H1 (cell line): ENCODE results near the gene PIP5K1B. TPM values are rescaled to one million over a fixed set of nuclear protein-coding genes. Genes with fewer than 3 reads are reported as not detected.

ENCODE experiments used
- CTCF ChIA-PET: fragments of 300-600 bp; sonication (Branson Sonifier 250); formaldehyde crosslinking; loops from one replicate; lab custom pipeline; 2021; ENCODE audit not compliant: partially characterized antibody; lab: Charles Lee
- POLR2A ChIA-PET: fragments of 300-600 bp; sonication (Branson Sonifier 250); formaldehyde crosslinking; loops from one replicate; lab custom pipeline; 2021; ENCODE audit warnings: inconsistent platforms; ENCODE audit not compliant: partially characterized antibody; lab: Charles Lee
- DNase-seq, 2 experiments: peaks; one replicate each; pipeline versions ENCODE4 v3.0.0 to v3.0.0-alpha.2; 2010 to 2022; ENCODE audit warnings: low spot score in 2 of 2, low read depth in 1 of 2, mixed read lengths in 1 of 2
- FAIRE-seq: peaks from 2 replicates; lab custom pipeline; 2011; peaks lifted over from hg19 to GRCh38; lab: Jason Lieb, UNC
- H2AFZ ChIP-seq: 2 replicates; pipeline ENCODE4 v1.8.1; 2012; ENCODE audit warnings: low read length, inconsistent platforms
- H2AK5ac ChIP-seq: 2 replicates; pipeline ENCODE4 v1.6.1; 2013; ENCODE audit warnings: low read depth, low read length
- H2BK120ac ChIP-seq: replicated peaks from 2 replicates; pipeline ENCODE3; 2013; ENCODE audit warnings: low read depth, low read length, inconsistent platforms
- H2BK12ac ChIP-seq: 2 replicates; pipeline ENCODE4 v1.6.1; 2013; ENCODE audit warnings: low read depth, low read length
- H2BK15ac ChIP-seq: 2 replicates; pipeline ENCODE4 v1.6.1; 2013; ENCODE audit warnings: low read length
- H2BK20ac ChIP-seq: 2 replicates; pipeline ENCODE4 v1.6.1; 2013; ENCODE audit warnings: low read length
- H2BK5ac ChIP-seq: 2 replicates; pipeline ENCODE4 v1.6.1; 2013; ENCODE audit warnings: low read depth, low read length
- H3K14ac ChIP-seq: 2 replicates; pipeline ENCODE4 v1.6.1; 2013; ENCODE audit warnings: inconsistent platforms; ENCODE audit not compliant: insufficient read length
- H3K18ac ChIP-seq: 2 replicates; pipeline ENCODE4 v1.6.1; 2013; ENCODE audit warnings: low read length; ENCODE audit errors: extremely low read depth
- H3K23ac ChIP-seq: 2 replicates; pipeline ENCODE4 v1.6.1; 2013; ENCODE audit warnings: inconsistent platforms; ENCODE audit not compliant: insufficient read length
- H3K23me2 ChIP-seq: 2 replicates; pipeline ENCODE4 v1.6.1; 2013; ENCODE audit warnings: low read depth, low read length
- H3K27ac ChIP-seq: 2 replicates; pipeline ENCODE4 v1.6.1; 2011; ENCODE audit warnings: low read depth, low read length, inconsistent platforms
- H3K27me3 ChIP-seq, 4 experiments: replicated peaks in 1 of 4; 1 replicate in 1 of 4; 2 replicates in 3 of 4; pipeline versions ENCODE4 v1.6.1 to v1.8.1; 2011 to 2013; ENCODE audit warnings: low read length in 3 of 4, mild to moderate bottlenecking in 3 of 4, inconsistent platforms in 2 of 4, mixed read lengths in 2 of 4, moderate library complexity in 1 of 4; ENCODE audit not compliant: control insufficient read depth in 3 of 4, insufficient read depth in 3 of 4; ENCODE audit errors: extremely low read depth in 1 of 4
- H3K36me3 ChIP-seq, 4 experiments: 2 replicates each; pipeline versions ENCODE4 v1.6.1 to v1.8.1; 2011 to 2013; ENCODE audit warnings: mild to moderate bottlenecking in 4 of 4, low read length in 3 of 4, moderate library complexity in 2 of 4, control low read depth in 1 of 4, inconsistent platforms in 1 of 4; ENCODE audit not compliant: insufficient read depth in 4 of 4, control insufficient read depth in 2 of 4
- H3K4ac ChIP-seq: replicated peaks from 2 replicates; pipeline ENCODE3; 2013; ENCODE audit warnings: low read length, low read depth, mixed read lengths, inconsistent platforms; ENCODE audit not compliant: insufficient read length
- H3K4me1 ChIP-seq, 4 experiments: replicated peaks in 1 of 4; 1 replicate in 1 of 4; 2 replicates in 3 of 4; pipeline versions ENCODE4 v1.6.1 to v1.8.1; 2011 to 2013; ENCODE audit warnings: low read length in 3 of 4, inconsistent platforms in 2 of 4, mixed read lengths in 1 of 4; ENCODE audit not compliant: insufficient read depth in 4 of 4, control insufficient read depth in 3 of 4
- H3K4me2 ChIP-seq, 2 experiments: 2 replicates each; pipeline versions ENCODE4 v1.6.1 to v1.8.1; 2011 to 2013; ENCODE audit warnings: low read depth in 2 of 2, low read length in 2 of 2, control low read depth in 1 of 2, inconsistent platforms in 1 of 2, mild to moderate bottlenecking in 1 of 2; ENCODE audit not compliant: insufficient read depth in 1 of 2
- H3K4me3 ChIP-seq, 4 experiments: fragments of 200-600, 300-600 bp in 1 of 4; sonication (generic), shearing (Covaris generic), sonication (Bioruptor Twin) in 1 of 4; 2 replicates each; pipeline versions ENCODE4 v1.5.1 to v1.8.1; 2011 to 2016; ENCODE audit warnings: low read length in 4 of 4, low read depth in 3 of 4, control low read depth in 2 of 4, inconsistent platforms in 2 of 4, mild to moderate bottlenecking in 2 of 4, mixed read lengths in 1 of 4, moderate library complexity in 1 of 4; ENCODE audit not compliant: insufficient read depth in 2 of 4; ENCODE audit errors: extremely low read depth in 1 of 4
- H3K56ac ChIP-seq: replicated peaks from 2 replicates; pipeline ENCODE3; 2013; ENCODE audit warnings: low read depth, mild to moderate bottlenecking, mixed read lengths, low read length, inconsistent platforms; ENCODE audit not compliant: insufficient read length
- H3K79me1 ChIP-seq: 2 replicates; pipeline ENCODE4 v1.6.1; 2013; ENCODE audit warnings: low read depth, low read length, control low read depth
- H3K79me2 ChIP-seq, 2 experiments: 2 replicates each; pipeline versions ENCODE4 v1.6.1 to v1.8.1; 2012 to 2013; ENCODE audit warnings: low read length in 2 of 2, mild to moderate bottlenecking in 2 of 2, inconsistent platforms in 1 of 2; ENCODE audit not compliant: insufficient read depth in 2 of 2, control insufficient read depth in 1 of 2
- H3K9ac ChIP-seq, 4 experiments: replicated peaks in 1 of 4; 1 replicate in 1 of 4; 2 replicates in 3 of 4; pipeline versions ENCODE4 v1.6.1 to v1.8.1; 2011 to 2013; ENCODE audit warnings: low read depth in 3 of 4, low read length in 3 of 4, control low read depth in 2 of 4, mild to moderate bottlenecking in 2 of 4, moderate library complexity in 2 of 4, inconsistent platforms in 1 of 4; ENCODE audit errors: extremely low read depth in 1 of 4
- H3K9me3 ChIP-seq, 2 experiments: 2 replicates each; pipeline versions ENCODE4 v1.6.1 to v1.8.1; 2012 to 2013; ENCODE audit warnings: mild to moderate bottlenecking in 2 of 2, moderate library complexity in 2 of 2, control low read depth in 1 of 2, inconsistent platforms in 1 of 2, low read depth in 1 of 2, low read length in 1 of 2, mixed read lengths in 1 of 2; ENCODE audit not compliant: insufficient read depth in 2 of 2
- H4K20me1 ChIP-seq, 2 experiments: replicated peaks in 1 of 2; 2 replicates each; pipeline versions ENCODE3 to v1.8.1; 2011 to 2013; ENCODE audit warnings: inconsistent platforms in 2 of 2, low read length in 2 of 2, mild to moderate bottlenecking in 1 of 2; ENCODE audit not compliant: insufficient read depth in 2 of 2, control insufficient read depth in 1 of 2
- H4K5ac ChIP-seq: 2 replicates; pipeline ENCODE4 v1.6.1; 2013; ENCODE audit warnings: low read length, low read depth, mixed read lengths, inconsistent platforms; ENCODE audit not compliant: insufficient read length
- H4K8ac ChIP-seq: 2 replicates; pipeline ENCODE4 v1.8.0; 2013; ENCODE audit warnings: mild to moderate bottlenecking, moderate library complexity, low read length, inconsistent platforms; ENCODE audit not compliant: insufficient read depth; ENCODE audit errors: extremely low read depth
- H4K91ac ChIP-seq: replicated peaks from 2 replicates; pipeline ENCODE3; 2013; ENCODE audit warnings: low read length, mixed read lengths, inconsistent platforms; ENCODE audit not compliant: insufficient read length
- CBX8 ChIP-seq: fragments of 300-800, 300-1000 bp; sonication (generic); IDR thresholded peaks from 2 replicates; pipeline ENCODE4 v1.7.1; 2016; ENCODE audit warnings: low read depth, low read length, borderline replicate concordance
- TEAD4 ChIP-seq: IDR thresholded peaks from 2 replicates; pipeline ENCODE4 v1.6.1; 2012; ENCODE audit warnings: low read depth, low read length, inconsistent platforms, mixed read lengths
- WGBS, 2 experiments: shearing (Covaris generic) in 1 of 2; methylation state at CpG; one replicate each; pipeline versions ENCODE4 v1.1.6 to v1.1.7; 2013 to 2015; ENCODE audit warnings: low lambda C conversion rate in 2 of 2, mixed read lengths in 2 of 2, inconsistent platforms in 1 of 2, low coverage in 1 of 2, missing lambda C conversion rate in 1 of 2; ENCODE audit not compliant: insufficient replicate concordance in 2 of 2, insufficient coverage in 1 of 2, insufficient read length in 1 of 2; ENCODE audit errors: extremely low coverage in 1 of 2, missing lambda C conversion rate in 1 of 2; 5-methylcytosine and 5-hydroxymethylcytosine counted together
- polyA plus RNA-seq, 7 experiments: library from polyadenylated mRNA; depleted of rRNA in 3 of 7; stranded (reverse) in 5 of 7; unstranded in 2 of 7; fragments of >200 nt in 5 of 7; fragments of 200-250 nt in 2 of 7; gene quantifications; 1 replicate in 5 of 7; 2 replicates in 1 of 7; 4 replicates in 1 of 7; pipeline versions ENCODE4 v1.2.1 to v1.2.3, GENCODE V29; 2011 to 2013; ENCODE audit warnings: missing spikeins in 2 of 7, mixed read lengths in 2 of 7
- total RNA-seq: library from RNA; stranded (reverse); fragmentation: NEBNext Ultra II Directional; extraction: Animal tissue kit (Norgen Biotek cat#: 25700); gene quantifications from 2 replicates; pipeline ENCODE4 v1.2.1, GENCODE V29; 2021

Gene PIP5K1B
- total and polyA plus RNA-seq, 2 of the 8 experiments (the other 6 are each of a cell fraction or from before 2014, with no cell fraction given), result 4.7 to 7.7 TPM

- FAIRE-seq, result no peak
- no peak overlapping the region for H2AK5ac ChIP-seq
- TF ChIP-seq TEAD4 (no peak), CBX8 (no peak)
Observed at GRCh38 chr9:68775003-68775730, 70.1 kb downstream of the PIP5K1B start.

More at GRCh38 chr9:68775003-68775730, 70.1 kb downstream of the PIP5K1B start:
- H2BK15ac ChIP-seq, result no peak overlapping the region
- no peak overlapping the region for H2BK120ac ChIP-seq
- H3K36me3 ChIP-seq, result no peaks in the 10 kb centered on the region
- ChIA-PET POLR2A (no interaction called here), CTCF (interaction anchor here (1.5 kb wide), 1 partner anchor 207 kb away, joined by 4 read pairs; no protein-coding TSS in a partner anchor)
- no peak overlapping the region for H3K9ac ChIP-seq
- H3K18ac ChIP-seq, result no peak overlapping the region
- no peak overlapping the region for H2AFZ ChIP-seq
- no peak overlapping the region for H3K4ac ChIP-seq
- no peak overlapping the region for H3K4me3 ChIP-seq
- H4K5ac ChIP-seq, result no peak overlapping the region
- H3K79me2 ChIP-seq, result no peaks in the 10 kb centered on the region
- WGBS, 2 experiments, result 88% methylated on average over 5 of the region's 5 CpGs; no CpG with 5 or more reads in 1 of the 2 experiments
- peaks cover 0 to 2% (median 1%) of the 10 kb centered on the region in 4 experiments; a peak in 2 of 7 replicates for H3K4me1 ChIP-seq
- H3K14ac ChIP-seq, result no peak overlapping the region
- no peaks in the 10 kb centered on the region for H3K9me3 ChIP-seq
- no peak overlapping the region for H2BK20ac ChIP-seq
- no peak overlapping the region for H2BK12ac ChIP-seq
- H3K79me1 ChIP-seq, result no peaks in the 10 kb centered on the region
- peaks cover 0 to under 1% of the 10 kb centered on the region in 2 experiments for H4K20me1 ChIP-seq
- no peak overlapping the region for H3K4me2 ChIP-seq
- peaks cover 3% of the 10 kb centered on the region for H3K23me2 ChIP-seq
- no peaks in the 10 kb centered on the region for H3K27me3 ChIP-seq
- DNase-seq, result no peak
- H4K91ac ChIP-seq, result no peak overlapping the region
- H4K8ac ChIP-seq, result no peak overlapping the region
- H3K23ac ChIP-seq, result no peak overlapping the region
- H2BK5ac ChIP-seq, result no peak overlapping the region
- H3K27ac ChIP-seq, result no peak overlapping the region
- no peak overlapping the region for H3K56ac ChIP-seq
